HEK293T (cell line): ENCODE results near the gene DRAM1.

ENCODE experiments used
- CTCF ChIA-PET: fragments of 350-600 bp; formaldehyde crosslinking; extraction: SDS; loops from one replicate; lab custom pipeline; 2021; ENCODE audit warnings: antibody characterized with exemption, inconsistent platforms; lab: Yijun Ruan, JAX
- POLR2A ChIA-PET: fragments of 350-600 bp; formaldehyde crosslinking; extraction: SDS; loops from one replicate; lab custom pipeline; 2020; ENCODE audit warnings: antibody characterized with exemption, inconsistent platforms; lab: Yijun Ruan, JAX
- DNase-seq: peaks from one replicate; pipeline ENCODE4 v3.0.0; 2012; ENCODE audit warnings: mixed read lengths; ENCODE audit errors: extremely low spot score
- ARNT ChIP-seq: fragments of 450-650 bp; IDR thresholded peaks from 2 replicates; pipeline ENCODE4 v1.6.1; 2017; ENCODE audit warnings: mild to moderate bottlenecking
- BHLHE40 ChIP-seq: fragments of 450-650 bp; IDR thresholded peaks from 2 replicates; pipeline ENCODE4 v1.6.1; 2016; ENCODE audit warnings: mild to moderate bottlenecking, moderate library complexity, borderline replicate concordance
- CTBP1 ChIP-seq: fragments of 450-650 bp; IDR thresholded peaks from 2 replicates; pipeline ENCODE4 v1.6.1; 2016; ENCODE audit warnings: borderline replicate concordance
- ELF4 ChIP-seq: fragments of 450-650 bp; IDR thresholded peaks from 2 replicates; pipeline ENCODE4 v1.6.1; 2017; ENCODE audit warnings: antibody characterized with exemption
- FOXA1 ChIP-seq: fragments of 450-650 bp; IDR thresholded peaks from 2 replicates; pipeline ENCODE4 v1.6.1; 2016; ENCODE audit warnings: mild to moderate bottlenecking
- FOXK2 ChIP-seq: fragments of 450-650 bp; IDR thresholded peaks from 2 replicates; pipeline ENCODE4 v1.6.1; 2016; ENCODE audit warnings: mild to moderate bottlenecking
- FOXM1 ChIP-seq: fragments of 450-650 bp; IDR thresholded peaks from 2 replicates; pipeline ENCODE4 v1.6.1; 2017; ENCODE audit warnings: mild to moderate bottlenecking, borderline replicate concordance
- HDGF ChIP-seq: fragments of 450-650 bp; IDR thresholded peaks from 2 replicates; pipeline ENCODE4 v1.6.1; 2017; ENCODE audit warnings: antibody characterized with exemption, borderline replicate concordance
- L3MBTL2 ChIP-seq: fragments of 450-650 bp; conservative IDR thresholded peaks from 2 replicates; pipeline ENCODE4 v1.6.1; 2016; ENCODE audit warnings: mild to moderate bottlenecking
- LEF1 ChIP-seq: fragments of 450-650 bp; IDR thresholded peaks from 2 replicates; pipeline ENCODE4 v1.6.1; 2017; ENCODE audit warnings: mild to moderate bottlenecking, borderline replicate concordance
- NFRKB ChIP-seq: fragments of 450-650 bp; IDR thresholded peaks from 2 replicates; pipeline ENCODE4 v1.6.1; 2016; ENCODE audit warnings: mild to moderate bottlenecking, moderate library complexity
- PKNOX1 ChIP-seq: fragments of 450-650 bp; IDR thresholded peaks from 2 replicates; pipeline ENCODE4 v1.6.1; 2016
- SP1 ChIP-seq: fragments of 450-650 bp; IDR thresholded peaks from 2 replicates; pipeline ENCODE4 v1.6.1; 2017
- SUZ12 ChIP-seq: fragments of 450-650 bp; IDR thresholded peaks from 2 replicates; pipeline ENCODE4 v1.6.1; 2016; ENCODE audit warnings: mild to moderate bottlenecking
- TARDBP ChIP-seq: fragments of 450-650 bp; IDR thresholded peaks from 2 replicates; pipeline ENCODE4 v1.6.1; 2016
- ZNF384 ChIP-seq: fragments of 450-650 bp; IDR thresholded peaks from 2 replicates; pipeline ENCODE4 v1.6.1; 2016

DRAM1 gene

GRCh38 chr12:101946233-101946611, 68.8 kb downstream of the DRAM1 start:
- no peak for TF ChIP-seq NFRKB
- TF ChIP-seq SUZ12 = no peak
- TF ChIP-seq CTBP1 = no peak
- TF ChIP-seq LEF1 = no peak
- no peak for TF ChIP-seq ARNT
- no peak for TF ChIP-seq TARDBP
- TF ChIP-seq FOXK2 = no peak
- no peak for TF ChIP-seq FOXM1
- TF ChIP-seq ZNF384 = no peak
- no peak for TF ChIP-seq FOXA1
- no peak for TF ChIP-seq HDGF
- no peak for TF ChIP-seq ELF4
- TF ChIP-seq BHLHE40 = no peak
- no peak for TF ChIP-seq SP1
- no peak for TF ChIP-seq L3MBTL2
- no peak for TF ChIP-seq PKNOX1
- POLR2A ChIA-PET = no interaction called here

GRCh38 chr12:101947316-101947715, 69.9 kb downstream of the DRAM1 start:
- CTCF ChIA-PET = no interaction called here

More at GRCh38 chr12:101946233-101946611, 68.8 kb downstream of the DRAM1 start:
- CTCF ChIA-PET = no interaction called here
- no peak for DNase-seq

GRCh38 chr12:101948365-101948764, 71.0 kb downstream of the DRAM1 start:
- TF ChIP-seq SUZ12 (no peak), PKNOX1 (no peak), SP1 (no peak), LEF1 (no peak), HDGF (no peak), NFRKB (no peak), BHLHE40 (no peak), TARDBP (no peak), CTBP1 (no peak)
- ChIA-PET CTCF (no interaction called here), POLR2A (no interaction called here)
- DNase-seq = no peak

More at GRCh38 chr12:101947316-101947715, 69.9 kb downstream of the DRAM1 start:
- no peak for DNase-seq
- POLR2A ChIA-PET = no interaction called here
- no peak for TF ChIP-seq CTBP1

GRCh38 chr12:101951002-101951670, 73.8 kb downstream of the DRAM1 start:
- POLR2A ChIA-PET = no interaction called here
- CTCF ChIA-PET = interaction anchor here (0.9 kb wide), 1 partner anchor 534 kb away, joined by 11 read pairs; no protein-coding TSS in a partner anchor
- TF ChIP-seq HDGF (no peak), FOXK2 (no peak), L3MBTL2 (no peak), PKNOX1 (no peak), TARDBP (no peak), ZNF384 (no peak), ELF4 (no peak), NFRKB (no peak), LEF1 (no peak), SP1 (no peak), FOXA1 (no peak), ARNT (no peak), SUZ12 (no peak), CTBP1 (no peak), FOXM1 (no peak), BHLHE40 (no peak)
- no peak for DNase-seq

- POLR2A ChIA-PET = no interaction called here
- CTCF ChIA-PET = no interaction called here
- DNase-seq = no peak
- TF ChIP-seq PKNOX1 (no peak), L3MBTL2 (no peak), FOXK2 (no peak), ZNF384 (no peak), FOXA1 (no peak), ARNT (no peak), NFRKB (no peak), SUZ12 (no peak), HDGF (no peak), LEF1 (no peak), BHLHE40 (no peak), ELF4 (no peak), SP1 (no peak), TARDBP (no peak), FOXM1 (no peak), CTBP1 (no peak)
Measured at GRCh38 chr12:101954113-101954512, 76.7 kb downstream of the DRAM1 start.

- no peak for TF ChIP-seq FOXM1
- no peak for TF ChIP-seq L3MBTL2
- TF ChIP-seq LEF1 = no peak
- no peak for TF ChIP-seq SUZ12
- no peak for TF ChIP-seq ZNF384
- no peak for TF ChIP-seq TARDBP
- TF ChIP-seq SP1 = no peak
- TF ChIP-seq BHLHE40 = no peak
- TF ChIP-seq PKNOX1 = no peak
- TF ChIP-seq HDGF = no peak
- TF ChIP-seq FOXA1 = no peak
- TF ChIP-seq FOXK2 = no peak
- DNase-seq = no peak
- POLR2A ChIA-PET = no interaction called here
- CTCF ChIA-PET = no interaction called here
Measured at GRCh38 chr12:101954676-101955075, 77.3 kb downstream of the DRAM1 start.
